Mesenchymal stem cell (in vitro differentiated cells and primary cell): Measurements from ENCODE around the gene CAMTA1.

Experiments used
- DNase-seq: peaks from one replicate; pipeline ENCODE4 v3.0.0-alpha.2; 2013
- H2AFZ ChIP-seq: one replicate; pipeline ENCODE4 v1.6.1; 2013; ENCODE audit warnings: low read depth, mild to moderate bottlenecking, control low read depth, inconsistent platforms, low read length, moderate library complexity
- H2AK5ac ChIP-seq: 2 replicates; pipeline ENCODE4 v1.6.1; 2013; ENCODE audit warnings: low read length, moderate library complexity, mild to moderate bottlenecking, inconsistent platforms; ENCODE audit not compliant: severe bottlenecking
- H2BK120ac ChIP-seq: one replicate; pipeline ENCODE4 v1.6.1; 2013; ENCODE audit warnings: low read depth, mild to moderate bottlenecking, inconsistent platforms, low read length, moderate library complexity
- H2BK12ac ChIP-seq, 2 experiments: one replicate each; pipeline ENCODE4 v1.6.1; 2013; ENCODE audit warnings: inconsistent platforms in 2 of 2, low read length in 2 of 2, mild to moderate bottlenecking in 2 of 2, moderate library complexity in 2 of 2, control low read depth in 1 of 2
- H2BK15ac ChIP-seq: one replicate; pipeline ENCODE4 v1.6.1; 2013; ENCODE audit warnings: mild to moderate bottlenecking, low read depth, inconsistent platforms; ENCODE audit not compliant: poor library complexity, severe bottlenecking
- H2BK5ac ChIP-seq: 2 replicates; pipeline ENCODE4 v1.6.1; 2013; ENCODE audit warnings: low read depth, mild to moderate bottlenecking, low read length, control low read depth, inconsistent platforms; ENCODE audit not compliant: poor library complexity, severe bottlenecking
- H3K14ac ChIP-seq, 2 experiments: one replicate each; pipeline ENCODE4 v1.6.1; 2013; ENCODE audit warnings: inconsistent platforms in 2 of 2, low read length in 2 of 2, control low read depth in 1 of 2, mild to moderate bottlenecking in 1 of 2, moderate library complexity in 1 of 2
- H3K18ac ChIP-seq, 2 experiments: one replicate each; pipeline ENCODE4 v1.6.1; 2013; ENCODE audit warnings: inconsistent platforms in 2 of 2, low read length in 2 of 2, control low read depth in 1 of 2, low read depth in 1 of 2, mild to moderate bottlenecking in 1 of 2
- H3K23ac ChIP-seq, 2 experiments: one replicate each; pipeline ENCODE4 v1.6.1; 2013; ENCODE audit warnings: inconsistent platforms in 2 of 2, low read length in 2 of 2, mild to moderate bottlenecking in 2 of 2, moderate library complexity in 2 of 2, control low read depth in 1 of 2
- H3K27ac ChIP-seq: 2 replicates; pipeline ENCODE4 v1.5.1; 2013; ENCODE audit warnings: mild to moderate bottlenecking, moderate library complexity, low read length, control low read depth, inconsistent platforms; ENCODE audit not compliant: poor library complexity, severe bottlenecking
- H3K27me3 ChIP-seq, 2 experiments: 2 replicates each; pipeline versions ENCODE4 v1.6.1 to v1.7.0; 2013; ENCODE audit warnings: low read length in 2 of 2, mild to moderate bottlenecking in 2 of 2, moderate library complexity in 2 of 2, control low read depth in 1 of 2, inconsistent platforms in 1 of 2; ENCODE audit not compliant: control insufficient read depth in 1 of 2, insufficient read depth in 1 of 2
- H3K36me3 ChIP-seq, 2 experiments: 2 replicates each; pipeline versions ENCODE4 v1.6.1 to v1.7.0; 2013; ENCODE audit warnings: low read length in 2 of 2, control low read depth in 1 of 2, inconsistent platforms in 1 of 2, low read depth in 1 of 2, mild to moderate bottlenecking in 1 of 2; ENCODE audit not compliant: insufficient read depth in 2 of 2, control insufficient read depth in 1 of 2
- H3K4ac ChIP-seq, 2 experiments: one replicate each; pipeline ENCODE4 v1.6.1; 2013; ENCODE audit warnings: inconsistent platforms in 2 of 2, low read length in 2 of 2, mild to moderate bottlenecking in 2 of 2, moderate library complexity in 2 of 2, control low read depth in 1 of 2, low read depth in 1 of 2
- H3K4me1 ChIP-seq: 2 replicates; pipeline ENCODE4 v1.6.1; 2013; ENCODE audit warnings: low read depth, low read length, control low read depth; ENCODE audit not compliant: control insufficient read depth, insufficient read depth
- H3K4me2 ChIP-seq: 2 replicates; pipeline ENCODE4 v1.6.1; 2013; ENCODE audit warnings: low read length, mild to moderate bottlenecking, inconsistent platforms; ENCODE audit not compliant: poor library complexity, severe bottlenecking
- H3K4me3 ChIP-seq, 2 experiments: 2 replicates each; pipeline versions ENCODE4 v1.5.1 to v1.7.0; 2013; ENCODE audit warnings: low read length in 2 of 2, mild to moderate bottlenecking in 2 of 2, control low read depth in 1 of 2, low read depth in 1 of 2; ENCODE audit not compliant: insufficient read depth in 1 of 2
- H3K79me1 ChIP-seq: replicated peaks from 2 replicates; pipeline ENCODE4 v1.6.1; 2013; ENCODE audit warnings: mild to moderate bottlenecking, control low read depth, low read length, inconsistent platforms; ENCODE audit not compliant: poor library complexity, severe bottlenecking
- H3K9ac ChIP-seq: 2 replicates; pipeline ENCODE4 v1.7.0; 2013; ENCODE audit warnings: mild to moderate bottlenecking, low read length, moderate library complexity
- H3K9me3 ChIP-seq: 2 replicates; pipeline ENCODE4 v1.7.0; 2013; ENCODE audit warnings: mild to moderate bottlenecking, low read length; ENCODE audit not compliant: control insufficient read depth
- H4K8ac ChIP-seq: one replicate; pipeline ENCODE4 v1.6.1; 2013; ENCODE audit warnings: inconsistent platforms, mild to moderate bottlenecking, low read length, moderate library complexity
- H4K91ac ChIP-seq: one replicate; pipeline ENCODE4 v1.6.1; 2013; ENCODE audit warnings: mild to moderate bottlenecking, low read length, inconsistent platforms
- WGBS: methylation state at CpG from one replicate; pipeline ENCODE4 v1.1.7; 2013; ENCODE audit warnings: mixed read lengths; 5-methylcytosine and 5-hydroxymethylcytosine counted together

Gene CAMTA1

DNA sequence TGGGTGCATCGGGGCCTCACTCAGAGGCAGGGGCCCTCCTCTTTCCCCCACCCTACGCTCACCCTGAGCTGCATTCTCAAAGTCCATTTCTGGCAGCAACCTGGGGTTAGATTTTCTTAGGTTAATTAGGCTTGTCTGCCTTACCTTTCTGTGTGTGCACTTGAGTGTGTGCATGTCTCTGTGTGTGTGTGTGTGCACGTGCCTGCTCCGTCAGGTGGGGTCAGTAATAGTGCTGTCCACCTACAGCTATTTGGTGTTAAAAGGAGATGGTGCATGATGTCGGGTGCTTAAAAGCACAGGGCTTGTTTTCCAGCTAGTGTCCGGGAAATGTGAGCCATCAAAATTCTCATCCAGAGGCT lies 257.9 kb downstream of the CAMTA1 start:
- no peak for DNase-seq
- 82% methylated on average over 4 of the region's 6 CpGs for WGBS
- Histone ChIP-seq H2AK5ac (no peak overlapping the region), H3K27me3 (peaks cover 0 to 67% of the 10 kb centered on the region in 2 experiments), H3K27ac (no peak overlapping the region), H2BK12ac (no peak overlapping the region), H2BK120ac (no peak overlapping the region), H3K9me3 (peaks cover 6% of the 10 kb centered on the region), H3K23ac (no peak overlapping the region), H3K14ac (no peak overlapping the region), H3K4me3 (no peak overlapping the region), H2AFZ (no peak overlapping the region), H2BK5ac (no peak overlapping the region), H3K4me1 (peaks cover 5% of the 10 kb centered on the region), H4K91ac (no peak overlapping the region), H3K9ac (no peak overlapping the region), H4K8ac (no peak overlapping the region), H3K36me3 (no peaks in the 10 kb centered on the region), H2BK15ac (no peak overlapping the region), H3K4me2 (no peak overlapping the region), H3K79me1 (peaks cover 2% of the 10 kb centered on the region), H3K4ac (no peak overlapping the region), H3K18ac (no peak overlapping the region)

DNA sequence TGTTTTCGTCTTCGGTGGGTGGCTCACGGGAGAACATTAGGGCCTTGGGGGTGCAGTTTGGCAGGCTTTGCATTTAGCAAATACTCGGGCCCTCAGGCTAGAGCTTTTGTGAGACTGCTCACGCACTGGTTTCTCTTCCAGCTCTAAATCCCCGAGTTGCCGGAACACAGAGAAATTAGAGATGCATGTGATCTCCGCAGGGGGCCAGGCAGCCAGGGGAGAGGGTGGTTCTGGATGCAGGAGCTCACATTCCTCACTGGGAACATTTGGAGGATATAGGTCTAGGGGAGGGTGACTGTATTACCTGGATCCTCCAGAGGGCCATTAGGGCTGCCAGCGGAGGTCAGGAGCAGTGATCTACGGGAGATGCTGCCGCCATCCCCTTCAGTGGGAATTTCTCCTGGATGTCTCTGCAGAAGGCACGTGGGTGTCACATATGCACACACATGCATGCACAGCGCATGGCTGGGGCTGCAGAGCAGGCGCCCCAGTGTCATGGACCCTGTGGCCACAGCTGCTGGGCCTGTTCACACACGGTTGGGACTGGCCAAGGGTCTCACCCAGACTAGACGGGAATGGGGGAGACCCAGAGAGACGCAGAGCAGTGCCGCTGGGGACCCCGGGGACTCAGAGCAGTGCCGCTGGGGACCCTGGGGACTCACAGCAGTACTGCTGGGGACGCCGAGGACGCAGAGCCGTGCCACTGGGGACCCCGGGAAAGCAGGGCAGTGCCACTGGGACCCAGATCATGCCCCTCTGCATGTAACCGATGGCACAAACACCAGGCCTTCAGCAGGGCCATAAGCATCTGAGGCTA lies 258.7 kb downstream of the CAMTA1 start:
- peaks cover 5% of the 10 kb centered on the region for H3K4me1 ChIP-seq
- no peaks in the 10 kb centered on the region for H3K36me3 ChIP-seq
- no peak overlapping the region for H2BK5ac ChIP-seq
- H4K8ac ChIP-seq = no peak overlapping the region
- H2BK15ac ChIP-seq = no peak overlapping the region
- no peak overlapping the region for H3K4me2 ChIP-seq
- no peak overlapping the region for H3K18ac ChIP-seq
- 84% methylated on average over 26 of the region's 26 CpGs for WGBS
- H3K27me3 ChIP-seq = peaks cover 0 to 74% of the 10 kb centered on the region in 2 experiments
- H3K14ac ChIP-seq = peak overlapping the region in 1 of 2 experiments; percentile 39
- H3K27ac ChIP-seq = no peak overlapping the region
- no peak overlapping the region for H2BK12ac ChIP-seq
- no peak for DNase-seq
- no peak overlapping the region for H2AFZ ChIP-seq
- H2BK120ac ChIP-seq = no peak overlapping the region
- H4K91ac ChIP-seq = no peak overlapping the region
- no peak overlapping the region for H2AK5ac ChIP-seq
- no peak overlapping the region for H3K23ac ChIP-seq
- H3K9ac ChIP-seq = no peak overlapping the region
- H3K4me3 ChIP-seq = no peak overlapping the region
- H3K9me3 ChIP-seq = peaks cover 6% of the 10 kb centered on the region
- peaks cover 2% of the 10 kb centered on the region for H3K79me1 ChIP-seq
- H3K4ac ChIP-seq = no peak overlapping the region

DNA sequence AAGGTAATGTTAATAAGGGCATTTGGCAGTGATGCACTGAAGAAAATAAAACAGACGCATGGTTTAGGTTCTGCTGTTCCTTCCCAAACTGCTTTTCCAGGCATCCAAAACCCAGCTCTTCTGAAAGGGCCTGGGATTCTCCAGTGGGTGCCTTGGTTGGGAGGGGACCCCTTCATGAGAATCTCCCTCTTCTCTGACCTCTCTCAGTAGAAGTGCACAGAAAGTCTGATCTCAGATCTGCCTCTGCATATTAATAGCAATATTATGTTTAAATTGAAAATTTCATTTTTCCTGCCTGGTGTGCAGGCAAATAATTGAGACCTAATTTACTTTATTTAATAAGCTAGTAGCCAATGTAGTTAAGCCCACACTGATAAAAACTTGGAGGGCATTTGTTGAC lies 260.6 kb downstream of the CAMTA1 start:
- no peak for DNase-seq
- Histone ChIP-seq H3K4me3 (no peak overlapping the region), H4K91ac (no peak overlapping the region), H2BK15ac (no peak overlapping the region), H4K8ac (no peak overlapping the region), H3K9ac (no peak overlapping the region), H2BK120ac (no peak overlapping the region), H3K14ac (no peak overlapping the region), H3K27ac (no peak overlapping the region), H2BK5ac (no peak overlapping the region), H3K4me2 (no peak overlapping the region), H3K27me3 (peaks cover 4 to 67% of the 10 kb centered on the region in 2 experiments), H3K18ac (no peak overlapping the region), H3K4ac (no peak overlapping the region), H2AK5ac (no peak overlapping the region), H3K79me1 (peaks cover 2% of the 10 kb centered on the region), H3K36me3 (no peaks in the 10 kb centered on the region), H2BK12ac (no peak overlapping the region), H3K4me1 (peaks cover 5% of the 10 kb centered on the region), H3K9me3 (peaks cover 6% of the 10 kb centered on the region), H2AFZ (no peak overlapping the region), H3K23ac (no peak overlapping the region)
- 100% methylated on average over 1 of the region's 1 CpG for WGBS

DNA sequence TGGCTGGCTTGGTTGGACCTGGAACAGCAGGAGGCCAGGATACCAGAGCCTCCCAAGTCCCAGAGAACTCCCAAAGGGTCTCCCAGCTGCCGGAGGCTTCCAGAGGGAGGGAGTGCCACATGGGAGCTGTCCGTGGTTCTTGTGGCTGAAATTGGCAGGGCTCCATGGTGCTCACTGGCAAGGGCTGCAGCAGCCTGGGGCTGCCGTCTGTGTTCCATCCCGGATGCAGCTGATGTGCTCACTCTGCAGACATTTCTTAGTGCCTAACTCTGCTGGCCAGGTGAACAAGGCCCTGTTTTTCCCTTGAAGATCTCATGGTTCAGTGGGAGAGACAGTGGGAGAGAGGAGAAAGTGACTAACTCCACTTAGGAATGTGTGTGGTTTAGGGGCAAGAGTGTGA lies 261.1 kb downstream of the CAMTA1 start:
- Histone ChIP-seq H3K18ac (no peak overlapping the region), H4K8ac (no peak overlapping the region), H3K14ac (no peak overlapping the region), H2BK5ac (no peak overlapping the region), H2BK15ac (no peak overlapping the region), H2BK12ac (no peak overlapping the region), H3K27me3 (peaks cover 4 to 71% of the 10 kb centered on the region in 2 experiments), H3K9ac (no peak overlapping the region), H3K4ac (no peak overlapping the region), H3K4me2 (no peak overlapping the region), H2AK5ac (no peak overlapping the region), H4K91ac (no peak overlapping the region), H2AFZ (no peak overlapping the region), H3K23ac (no peak overlapping the region), H3K36me3 (no peaks in the 10 kb centered on the region), H3K27ac (no peak overlapping the region), H3K9me3 (peaks cover 6% of the 10 kb centered on the region), H3K79me1 (peaks cover 2% of the 10 kb centered on the region), H3K4me1 (peaks cover 5% of the 10 kb centered on the region), H3K4me3 (no peak overlapping the region), H2BK120ac (no peak overlapping the region)
- peak; percentile 33 for DNase-seq
- 34% methylated on average over 4 of the region's 4 CpGs for WGBS
